Lower leg skin (tissue), 4 donors: ENCODE results near the gene OR8A1. TPM values are rescaled to one million over a fixed set of nuclear protein-coding genes. Genes with fewer than 3 reads are reported as not detected.

Source experiments
- DNase-seq, 2 donors: peaks; one replicate each; pipeline ENCODE4 v3.0.0-alpha.2; 2019; ENCODE audit warnings: low spot score in 2 of 2
- H3K4me3 ChIP-seq: fragments of 200-600 bp; sonication (generic); 2 replicates; pipeline ENCODE4 v1.5.1; 2017; ENCODE audit warnings: mild to moderate bottlenecking, low read depth; ENCODE audit not compliant: poor library complexity, severe bottlenecking
- CTCF ChIP-seq, 3 donors: fragments of 450-650 bp; IDR thresholded peaks; one replicate each; pipeline ENCODE4 v1.5.1; 2016; ENCODE audit warnings: antibody characterized with exemption in 3 of 3, mild to moderate bottlenecking in 3 of 3, moderate library complexity in 2 of 3
- POLR2A ChIP-seq, 2 donors: fragments of 450-650 bp; IDR thresholded peaks; one replicate each; pipeline ENCODE4 v1.6.1; 2016 to 2017; ENCODE audit warnings: antibody characterized with exemption in 2 of 2, mild to moderate bottlenecking in 1 of 2, moderate library complexity in 1 of 2
- WGBS, 2 donors: methylation state at CpG; one replicate each; pipeline ENCODE4 v1.1.5; 2018; 5-methylcytosine and 5-hydroxymethylcytosine counted together
- intact Hi-C: fragments of 100-400 bp; cut with DNase I; formaldehyde crosslinking; loops from one replicate; pipeline ENCODE4 v1.15.0; 2023; ENCODE audit warnings: low total_unique reads
- total RNA-seq, 4 donors: library from RNA; depleted of rRNA; stranded (reverse); fragments of >200 nt; gene quantifications; one replicate each; pipeline ENCODE4 v1.1.0, GENCODE V29; 2016

Gene OR8A1
- total RNA-seq: not detected

DNA sequence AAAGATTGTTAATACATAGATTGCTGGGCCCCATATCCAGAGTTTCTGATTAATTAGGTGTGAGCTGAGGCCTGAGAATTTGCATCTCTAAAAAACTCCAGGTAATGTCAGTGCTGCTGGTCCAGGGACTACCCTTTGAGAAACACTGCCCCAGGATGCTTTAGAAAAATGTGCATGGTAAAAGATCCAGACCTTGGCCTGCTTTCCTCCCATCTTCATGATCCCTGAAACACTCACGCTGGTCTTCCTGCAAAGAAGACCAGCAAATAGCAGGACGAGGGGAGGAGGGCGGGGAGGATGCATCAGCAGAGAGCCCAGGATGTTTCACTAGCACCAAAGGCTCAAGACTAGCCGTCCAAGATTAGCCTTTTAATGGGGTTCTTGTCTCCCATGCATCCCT is at the start of gene OR8A1:
Gene OR8A1 (plus strand): TSS at position 301 of the 400 bp plus-strand sequence. CDS start 123 bp downstream, outside the sequence.
- TF ChIP-seq CTCF (IDR thresholded peaks at IDR 0.05) (no peak), POLR2A (IDR thresholded peaks at IDR 0.05) (no peak)
- no peak within 1 kb of the TSS for H3K4me3 ChIP-seq
- intact Hi-C loops: no loop called here
- WGBS, 2 donors: 34 to 73% methylated on average over 4 of the region's 4 CpGs
- no peak for DNase-seq

- no peak for TF ChIP-seq CTCF (IDR thresholded peaks at IDR 0.05)
- TF ChIP-seq POLR2A (IDR thresholded peaks at IDR 0.05): no peak
- WGBS, 2 donors: 71 to 78% methylated on average over 1 of the region's 1 CpG
- intact Hi-C loops: no loop called here
- no peak overlapping the region for H3K4me3 ChIP-seq
- DNase-seq: no peak
Observed at GRCh38 chr11:124520550-124520854, 49.3 kb upstream of the OR8A1 start.

DNA sequence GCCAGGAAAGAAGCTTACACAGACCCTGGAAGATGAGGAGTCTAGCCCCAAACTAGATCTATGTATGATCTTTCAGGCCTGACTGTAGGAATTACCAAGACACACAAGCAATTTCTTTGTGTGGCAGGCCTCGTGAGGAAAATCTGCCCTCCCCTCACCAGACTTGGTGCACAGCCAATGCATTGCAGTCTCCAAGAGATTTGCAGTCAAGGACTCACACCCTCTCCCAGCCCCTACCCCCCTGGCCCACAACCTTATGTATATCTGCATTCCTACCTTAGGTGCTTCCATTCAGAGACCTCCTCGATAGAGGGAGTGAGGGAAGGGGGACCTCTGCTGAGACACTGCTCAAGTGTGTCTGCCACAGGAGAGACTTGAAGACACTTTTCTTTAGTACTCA is 36.2 kb upstream of the OR8A1 start:
- DNase-seq: no peak
- intact Hi-C loops: no loop called here
- 45 to 54% methylated on average over 2 of the region's 2 CpGs for WGBS, 2 donors
- no peak overlapping the region for H3K4me3 ChIP-seq
- no peak for TF ChIP-seq POLR2A (IDR thresholded peaks at IDR 0.05)
- TF ChIP-seq CTCF (IDR thresholded peaks at IDR 0.05): no peak

DNA sequence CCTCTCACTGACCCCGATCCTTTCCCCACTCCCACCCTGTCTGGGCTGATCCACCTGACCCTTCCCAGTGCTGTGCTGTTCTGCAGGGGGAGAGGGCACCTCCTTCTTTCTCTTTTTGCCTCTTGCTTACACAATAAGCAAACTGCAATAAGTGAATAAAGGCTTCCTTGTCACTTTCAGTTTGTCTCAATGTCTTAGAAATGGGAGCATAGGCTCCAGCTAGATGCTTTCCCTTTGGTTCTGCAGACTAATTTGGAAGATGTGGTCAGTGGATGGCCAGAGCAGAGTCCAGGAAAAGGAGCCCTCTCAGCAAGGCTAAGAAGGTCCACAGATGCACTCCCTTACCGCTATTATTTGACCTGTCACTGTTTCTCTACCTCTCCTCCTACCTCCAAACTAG is 35.7 kb upstream of the OR8A1 start:
- no peak overlapping the region for H3K4me3 ChIP-seq
- 63 to 72% methylated on average over 2 of the region's 2 CpGs for WGBS, 2 donors
- no peak for DNase-seq
- TF ChIP-seq CTCF (IDR thresholded peaks at IDR 0.05): no peak
- no peak for TF ChIP-seq POLR2A (IDR thresholded peaks at IDR 0.05)
- intact Hi-C loops: no loop called here

- WGBS, 2 donors: 81 to 84% methylated on average over 8 of the region's 8 CpGs
- DNase-seq: no peak
- intact Hi-C loops: no loop called here
- no peak overlapping the region for H3K4me3 ChIP-seq
- TF ChIP-seq POLR2A (IDR thresholded peaks at IDR 0.05) (no peak), CTCF (IDR thresholded peaks at IDR 0.05) (no peak)
Observed at GRCh38 chr11:124535552-124536232, 34.1 kb upstream of the OR8A1 start.

- TF ChIP-seq POLR2A (IDR thresholded peaks at IDR 0.05): no peak
- TF ChIP-seq CTCF (IDR thresholded peaks at IDR 0.05): no peak
- WGBS, 2 donors: 31 to 62% methylated on average over 6 of the region's 6 CpGs
- H3K4me3 ChIP-seq: no peak overlapping the region
- intact Hi-C loops: no loop called here
- DNase-seq: peak; percentile 49 to 87
Observed at GRCh38 chr11:124536520-124536919, 33.3 kb upstream of the OR8A1 start.
